ENCODE data around the gene KIAA0825. TPM values are rescaled to one million over a fixed set of nuclear protein-coding genes. Genes with fewer than 3 reads are reported as not detected.

Gene KIAA0825
- total and polyA plus RNA-seq, 3 donors from 2014 or later: 4.1 to 11.2 (median 9.3) TPM

- Histone ChIP-seq H3K4me3 (no peak overlapping the region), H3K4me1 (no peaks in the 10 kb centered on the region), H3K9me3 (no peaks in the 10 kb centered on the region), H3K27me3 (no peaks in the 10 kb centered on the region), H3K36me3 (ENCODE audit: low read depth, missing control alignments) (no peaks in the 10 kb centered on the region), H3K27ac (no peak overlapping the region)
- no peak for TF ChIP-seq POLR2A (IDR thresholded peaks at IDR 0.05)
- no peak for TF ChIP-seq CTCF (IDR thresholded peaks at IDR 0.05)
- 95 to 96% methylated on average over 3 of the region's 3 CpGs for WGBS, 2 donors
- no peak for DNase-seq
- intact Hi-C loops (cut with DNase I; ENCODE audit: low total_unique reads): no loop called here
Observed at GRCh38 chr5:94517490-94518488, 100.6 kb downstream of the KIAA0825 start.

- no peak overlapping the region for H3K4me3 ChIP-seq
- 69 to 74% methylated on average over 5 of the region's 5 CpGs for WGBS, 2 donors
- no peaks in the 10 kb centered on the region for H3K4me1 ChIP-seq
- no peaks in the 10 kb centered on the region for H3K9me3 ChIP-seq
- TF ChIP-seq CTCF (IDR thresholded peaks at IDR 0.05): no peak
- TF ChIP-seq POLR2A (IDR thresholded peaks at IDR 0.05): no peak
- H3K27ac ChIP-seq: no peak overlapping the region
- no peaks in the 10 kb centered on the region for H3K27me3 ChIP-seq
- no peak for DNase-seq
- H3K36me3 ChIP-seq (ENCODE audit: low read depth, missing control alignments): no peaks in the 10 kb centered on the region
- intact Hi-C loops (cut with DNase I; ENCODE audit: low total_unique reads): no loop called here
Observed at GRCh38 chr5:94516148-94516547, 102.3 kb downstream of the KIAA0825 start.

- Histone ChIP-seq H3K36me3 (ENCODE audit: low read depth, missing control alignments) (no peaks in the 10 kb centered on the region), H3K4me3 (no peak overlapping the region), H3K27ac (no peak overlapping the region), H3K4me1 (no peaks in the 10 kb centered on the region), H3K9me3 (no peaks in the 10 kb centered on the region), H3K27me3 (no peaks in the 10 kb centered on the region)
- DNase-seq: no peak
- no peak for TF ChIP-seq CTCF (IDR thresholded peaks at IDR 0.05)
- TF ChIP-seq POLR2A (IDR thresholded peaks at IDR 0.05): no peak
- 60 to 72% methylated on average over 4 of the region's 4 CpGs for WGBS, 2 donors
- intact Hi-C loops (cut with DNase I; ENCODE audit: low total_unique reads): no loop called here
Observed at GRCh38 chr5:94508461-94509148, 109.8 kb downstream of the KIAA0825 start.

- DNase-seq: no peak
- Histone ChIP-seq H3K9me3 (no peaks in the 10 kb centered on the region), H3K4me3 (no peak overlapping the region), H3K36me3 (ENCODE audit: low read depth, missing control alignments) (no peaks in the 10 kb centered on the region), H3K27me3 (no peaks in the 10 kb centered on the region), H3K27ac (no peak overlapping the region), H3K4me1 (no peaks in the 10 kb centered on the region)
- TF ChIP-seq CTCF (IDR thresholded peaks at IDR 0.05): no peak
- no peak for TF ChIP-seq POLR2A (IDR thresholded peaks at IDR 0.05)
- intact Hi-C loops (cut with DNase I; ENCODE audit: low total_unique reads): no loop called here
- WGBS, 2 donors: 80 to 84% methylated on average over 3 of the region's 3 CpGs
Observed at GRCh38 chr5:94505327-94506068, 112.9 kb downstream of the KIAA0825 start.

Data from testis (tissue), 3 donors.